HG03565 (cell line): ENCODE results near the gene FSCN2.

Experiments
- ATAC-seq: cut with Tn5 transposase; IDR thresholded peaks from one replicate; pipeline ENCODE4 v1.9.1; 2021; ENCODE audit warnings: mild to moderate bottlenecking, moderate library complexity; ENCODE audit not compliant: unreplicated experiment

The FSCN2 gene

DNA sequence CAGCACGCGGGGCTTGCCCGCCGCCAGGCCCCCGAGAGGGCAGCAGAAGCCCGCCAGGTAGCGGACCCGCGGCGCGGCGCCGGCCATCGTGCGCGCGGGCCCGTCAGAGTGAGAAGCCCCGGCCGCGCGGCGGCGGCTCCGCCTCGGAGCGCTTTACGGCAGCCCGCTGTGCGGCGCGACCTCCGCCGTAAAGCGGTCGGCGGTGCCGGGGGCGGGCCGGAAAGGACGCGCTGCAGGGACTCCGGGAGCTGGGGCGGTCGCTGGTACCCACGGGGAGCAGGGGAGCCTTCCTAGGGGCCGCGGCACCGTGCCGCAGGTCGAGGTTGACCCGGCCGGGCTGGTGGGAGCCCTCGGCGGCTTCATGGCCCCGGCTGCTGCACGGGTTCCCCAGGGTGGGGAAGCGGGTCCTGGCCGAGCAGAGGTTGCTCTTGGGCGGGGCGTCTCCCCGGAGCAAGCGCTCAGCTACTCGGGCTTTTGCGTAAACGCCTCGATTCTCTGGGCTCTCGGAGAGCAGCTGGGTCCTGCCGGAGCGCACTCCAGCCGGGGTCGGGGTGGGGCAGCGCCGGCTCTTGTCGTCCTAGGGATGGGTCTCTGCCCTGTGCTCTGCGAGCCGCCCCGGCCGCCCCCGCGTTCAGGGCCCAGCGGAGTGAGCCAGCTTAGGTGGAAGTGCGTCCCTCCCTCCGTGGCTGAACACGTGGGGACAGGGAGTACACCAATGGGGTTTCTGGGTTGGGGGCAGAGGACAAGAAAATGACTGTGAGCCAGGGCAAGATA is 24.3 kb downstream of the FSCN2 start, which contains the start of gene FAAP100:
FAAP100 (minus strand) TSS at position 110 of the 774 bp plus-strand sequence; CDS start at position 87, 23 bp downstream.
- peak; percentile 38 for ATAC-seq

DNA sequence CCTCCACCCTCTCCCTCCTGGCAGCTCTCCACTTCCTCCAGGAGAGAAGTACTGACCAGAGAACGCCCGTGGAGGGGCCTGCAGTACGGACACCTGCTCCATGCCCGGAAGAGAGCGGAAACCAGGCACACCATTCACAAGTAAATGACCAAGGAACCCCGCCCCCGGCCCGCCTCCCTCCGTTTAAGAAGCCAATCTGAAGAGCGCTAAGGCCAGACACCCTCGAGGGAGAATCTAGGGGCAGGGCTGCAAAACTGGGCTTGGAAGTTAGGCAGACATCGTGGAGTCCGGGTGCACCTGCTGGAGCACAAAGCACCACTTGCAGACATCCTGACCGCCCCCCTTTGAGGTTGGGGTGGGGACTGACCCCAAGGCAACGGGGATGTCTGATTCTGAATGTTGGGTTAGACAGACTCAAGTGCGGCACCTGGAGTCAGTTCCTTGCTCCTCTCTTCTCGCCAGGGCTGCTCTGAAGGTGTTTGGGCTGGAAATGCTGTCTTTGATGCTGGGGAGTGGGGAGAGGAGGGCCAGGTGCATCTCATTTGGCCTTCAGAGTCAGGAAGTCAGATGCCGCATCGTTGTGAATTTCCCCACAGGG is 24.9 kb downstream of the FSCN2 start:
- ATAC-seq: peak; percentile 17

DNA sequence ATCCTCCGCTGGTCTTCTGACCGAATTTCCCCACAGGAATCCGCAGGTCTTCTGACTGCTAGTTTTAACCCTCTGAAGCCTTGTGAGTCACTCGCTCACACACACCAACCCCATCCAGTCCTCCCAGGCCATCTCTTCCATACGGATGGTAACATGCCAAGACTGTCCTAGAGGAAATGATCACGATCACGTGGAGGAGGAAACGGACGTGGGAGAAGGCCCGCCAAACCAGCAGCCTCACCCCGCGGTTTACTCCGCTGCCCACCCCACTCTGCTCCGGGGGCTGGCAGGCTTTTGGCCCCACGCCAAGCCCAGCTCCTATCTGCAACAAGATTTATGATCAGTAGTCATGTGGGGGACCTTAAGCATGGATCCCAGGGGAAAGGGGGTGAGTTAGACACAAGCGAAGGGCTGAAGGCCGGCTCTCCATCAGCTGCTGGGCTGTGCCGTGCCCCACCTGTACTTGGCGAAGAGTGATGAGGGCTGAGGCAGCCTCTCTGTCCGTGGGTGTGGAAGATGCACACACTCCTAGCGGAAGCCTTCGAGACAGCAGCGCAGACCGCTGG is 25.5 kb downstream of the FSCN2 start:
- no peak for ATAC-seq

DNA sequence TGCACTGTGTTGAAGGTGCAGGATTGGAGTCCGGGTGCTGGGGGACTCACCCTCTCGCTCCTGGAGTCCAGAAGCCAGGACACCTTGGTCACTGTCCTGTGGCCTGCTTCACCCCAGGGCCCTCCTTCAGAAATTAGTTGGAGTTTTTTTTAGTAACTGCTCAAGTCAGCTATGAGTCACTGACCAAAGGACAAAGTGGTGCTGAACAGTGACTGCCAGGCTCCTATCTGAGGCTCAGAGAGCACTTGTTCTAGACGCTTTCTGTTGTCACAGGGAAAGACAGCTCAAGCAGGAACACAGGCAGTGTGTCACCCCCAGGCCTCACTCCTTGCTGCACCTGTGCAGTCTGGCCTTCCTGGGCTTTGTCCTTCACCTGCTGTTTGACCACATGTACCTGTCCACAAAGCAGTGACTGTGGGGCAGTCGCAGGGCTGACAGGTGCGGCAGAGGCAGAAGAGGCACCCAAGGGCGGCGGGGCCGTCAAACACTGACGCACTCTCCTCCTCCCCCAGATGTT is 28.1 kb downstream of the FSCN2 start:
- no peak for ATAC-seq

DNA sequence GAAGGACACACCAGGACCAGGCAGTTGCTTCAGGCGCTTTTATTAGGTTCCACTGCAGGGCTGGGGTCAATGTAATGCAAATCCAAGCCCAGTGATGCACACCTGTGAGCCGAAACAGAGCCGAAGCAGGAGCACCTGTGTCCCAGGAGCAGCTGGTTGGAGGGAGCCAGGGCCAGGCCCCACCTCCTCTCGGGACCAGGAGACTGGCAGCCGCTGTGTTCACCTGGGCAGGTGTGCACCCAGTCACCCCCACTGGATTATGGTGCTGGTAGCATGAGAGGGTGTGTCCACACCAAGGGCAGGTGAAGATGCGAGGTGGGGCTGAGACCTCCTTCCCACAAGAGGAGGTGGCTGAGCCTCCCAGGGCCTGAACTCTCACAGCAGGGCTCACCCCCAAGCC is 28.7 kb downstream of the FSCN2 start:
- ATAC-seq: no peak

DNA sequence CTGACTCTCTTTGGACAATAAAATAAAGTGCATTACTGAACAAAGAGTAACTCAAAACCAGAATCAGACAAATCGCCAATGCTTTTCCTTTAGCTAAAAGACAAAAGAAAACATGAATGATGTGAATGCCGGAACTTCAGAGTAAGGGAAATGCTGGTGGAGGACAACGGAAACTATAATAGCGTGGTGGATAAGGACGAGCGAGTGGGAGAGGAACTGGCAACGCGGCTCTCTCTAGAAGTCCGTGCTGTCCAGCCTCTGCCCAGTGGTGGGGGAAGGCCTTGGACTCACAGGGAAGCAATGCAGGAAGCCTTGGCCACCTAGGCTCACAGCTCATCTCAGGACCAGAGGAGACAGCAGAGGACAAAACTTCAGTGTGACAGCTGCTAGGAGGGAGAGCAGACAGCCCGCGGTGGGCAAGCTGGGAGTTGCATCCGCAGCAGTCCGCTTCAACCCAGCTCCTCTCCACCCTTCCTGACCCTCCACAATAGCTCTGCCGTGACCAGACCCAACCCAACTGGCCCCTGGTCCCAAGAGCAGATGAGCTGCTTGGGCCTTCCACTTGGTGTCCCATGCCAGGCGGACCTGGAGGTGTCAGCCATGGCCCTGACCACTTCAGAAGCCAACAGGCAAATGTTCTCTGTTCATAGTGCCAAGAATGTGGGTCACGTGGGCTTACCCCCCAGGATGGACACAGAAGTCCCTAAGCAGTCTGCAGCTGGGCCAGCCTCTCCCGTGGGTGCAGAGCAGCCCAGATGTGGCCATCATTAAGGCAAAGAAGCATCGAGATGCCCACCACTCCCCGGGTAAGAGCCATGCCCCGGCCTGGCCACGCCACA is 29.3 kb downstream of the FSCN2 start:
- no peak for ATAC-seq

DNA sequence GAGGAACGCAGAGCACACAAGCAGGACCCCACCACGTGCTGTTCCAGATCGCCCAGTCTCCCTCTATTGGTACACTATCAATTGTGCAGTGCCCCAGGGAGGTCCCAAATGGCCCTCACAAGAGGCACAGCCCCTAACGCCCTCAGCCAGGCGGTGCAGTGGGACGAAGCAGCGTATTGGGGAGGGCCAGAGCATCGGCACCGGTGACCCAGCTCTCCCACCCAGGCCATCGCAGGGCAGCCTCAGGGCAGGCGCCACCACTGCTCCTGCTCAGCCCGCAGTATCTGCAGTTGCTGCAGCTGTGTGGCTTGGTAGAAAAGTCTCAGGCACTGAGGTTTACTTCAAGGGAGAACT is 29.9 kb downstream of the FSCN2 start:
- ATAC-seq: no peak

DNA sequence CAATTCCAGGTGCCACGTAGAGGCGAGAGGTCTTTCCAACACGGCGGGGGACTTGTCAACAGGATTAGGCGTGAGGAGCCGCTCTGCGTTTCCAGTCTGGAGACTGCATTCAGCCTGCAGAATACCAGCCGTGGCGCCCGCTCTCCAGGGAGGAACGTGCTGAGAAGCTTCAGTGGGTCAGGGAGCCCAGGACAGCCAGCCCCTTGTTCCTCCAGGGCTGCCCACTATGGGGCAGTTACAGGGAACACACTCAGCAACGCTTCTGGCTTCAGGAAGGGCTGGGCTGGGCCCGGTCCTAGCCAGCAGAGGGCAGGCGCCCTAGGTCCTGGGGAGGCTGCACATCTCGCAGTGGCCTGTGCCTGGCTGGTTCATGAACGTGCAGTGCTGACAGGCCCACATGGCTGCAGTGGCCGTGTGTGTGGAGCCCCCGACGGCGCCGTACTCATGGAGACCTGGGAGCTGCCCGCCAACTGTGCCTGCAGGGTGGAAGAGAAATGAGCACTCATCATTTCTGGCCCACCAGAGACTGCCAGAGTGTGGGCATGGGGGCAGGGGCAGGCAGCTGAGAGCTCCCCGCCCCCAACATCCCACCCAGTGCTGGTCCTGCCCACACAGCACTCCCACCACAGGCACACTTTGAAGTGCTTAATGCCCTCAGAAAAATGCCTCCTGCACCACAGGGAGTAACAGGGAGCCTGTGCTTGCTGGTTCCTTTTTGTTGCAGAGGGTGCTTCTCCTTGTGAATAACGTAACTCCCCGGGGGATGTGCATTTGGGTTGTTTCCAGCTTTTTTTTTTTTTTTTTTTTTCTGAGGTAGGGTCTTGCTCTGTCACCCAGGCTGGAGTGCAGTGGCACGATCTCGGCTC is 31.0 kb downstream of the FSCN2 start:
- no peak for ATAC-seq

DNA sequence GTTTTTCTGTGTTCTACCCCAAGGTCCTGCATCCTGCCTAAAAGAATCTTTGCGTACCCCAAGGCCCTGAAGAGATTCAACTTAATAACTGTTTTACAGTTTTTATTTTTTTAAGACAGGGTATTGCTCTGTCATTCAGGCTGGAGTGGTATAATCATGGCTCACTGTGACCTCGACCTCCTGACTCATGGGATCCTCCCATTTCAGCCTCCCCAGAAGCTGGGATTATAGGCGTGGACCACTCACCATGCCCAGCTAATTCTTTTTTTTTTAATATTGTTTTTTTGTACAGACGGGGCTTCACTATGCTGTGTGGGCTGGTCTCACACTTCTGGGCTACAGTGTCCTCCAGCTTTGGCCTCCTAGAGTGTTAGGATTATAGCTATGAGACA is 33.3 kb downstream of the FSCN2 start:
- no peak for ATAC-seq

DNA sequence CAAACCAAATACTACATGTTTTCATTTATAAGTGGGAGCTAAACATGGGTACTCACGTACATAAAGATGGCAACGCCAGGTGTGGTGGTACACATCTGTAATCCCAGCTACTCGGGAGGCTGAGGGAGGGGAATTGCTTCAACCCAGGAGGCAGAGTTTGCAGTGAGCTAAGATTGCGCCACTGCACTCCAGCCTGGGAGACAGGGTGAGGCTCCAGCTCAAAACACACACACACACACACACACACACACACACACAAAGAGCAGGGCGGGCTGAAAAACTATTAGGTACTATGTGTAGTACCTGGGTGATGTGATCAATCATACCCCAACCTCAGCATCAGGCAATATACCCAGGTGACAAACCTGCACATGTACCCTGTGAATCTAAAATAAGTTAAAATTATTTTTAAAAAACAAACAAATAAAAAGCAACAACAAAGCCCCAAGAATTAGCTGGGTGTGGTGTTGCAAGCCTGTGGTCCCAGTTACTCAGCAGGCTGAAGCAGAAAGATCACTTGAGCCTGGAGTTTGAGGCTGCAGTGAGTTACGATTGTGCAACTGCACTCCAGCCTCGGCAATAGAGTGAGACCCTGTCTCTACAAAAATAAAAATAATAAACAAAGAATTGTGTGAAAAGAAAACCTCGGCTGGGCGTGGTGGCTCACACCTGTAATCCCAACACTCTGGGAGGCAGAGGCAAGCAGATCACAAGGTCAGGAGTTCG is 35.8 kb downstream of the FSCN2 start:
- ATAC-seq: no peak

DNA sequence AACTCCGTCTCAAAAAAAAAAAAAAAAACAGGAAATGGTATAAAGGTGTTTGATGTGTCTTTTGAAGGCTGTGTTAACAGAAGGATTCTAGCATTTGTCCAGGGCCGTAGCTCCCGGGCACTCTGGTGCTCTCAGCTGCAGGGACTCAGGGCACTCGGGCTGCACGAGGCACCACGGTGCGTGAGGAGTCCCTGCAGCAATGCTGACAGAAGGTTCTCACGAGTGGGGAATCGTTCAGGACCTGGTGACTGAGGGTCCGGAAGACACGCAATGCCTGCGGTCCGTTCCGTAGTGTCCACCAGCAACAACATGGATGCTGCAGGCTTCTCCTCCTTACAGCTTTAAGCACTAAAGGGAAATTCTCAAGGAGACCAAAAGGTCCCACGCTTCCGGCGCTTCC is 36.6 kb downstream of the FSCN2 start:
- ATAC-seq: no peak

DNA sequence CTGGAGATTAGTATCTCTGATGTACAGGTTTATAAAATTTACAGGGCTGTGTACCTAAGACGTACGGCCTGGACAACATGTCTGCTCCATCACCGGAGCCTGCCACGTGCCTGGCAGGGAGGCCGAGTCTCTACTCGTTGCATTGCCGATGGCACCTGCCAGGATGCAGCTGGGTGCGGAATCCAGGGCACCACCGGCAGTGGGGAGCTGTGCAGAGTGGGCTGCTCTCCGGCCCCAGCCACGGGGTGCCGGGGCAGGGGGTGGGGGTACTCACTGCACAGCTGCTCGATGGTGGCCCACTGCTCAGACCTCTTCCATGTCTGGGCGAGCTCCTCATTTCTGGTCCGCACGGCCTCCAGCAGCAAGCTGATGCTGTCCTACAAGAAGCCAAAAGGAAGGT is 37.1 kb downstream of the FSCN2 start:
- no peak for ATAC-seq

DNA sequence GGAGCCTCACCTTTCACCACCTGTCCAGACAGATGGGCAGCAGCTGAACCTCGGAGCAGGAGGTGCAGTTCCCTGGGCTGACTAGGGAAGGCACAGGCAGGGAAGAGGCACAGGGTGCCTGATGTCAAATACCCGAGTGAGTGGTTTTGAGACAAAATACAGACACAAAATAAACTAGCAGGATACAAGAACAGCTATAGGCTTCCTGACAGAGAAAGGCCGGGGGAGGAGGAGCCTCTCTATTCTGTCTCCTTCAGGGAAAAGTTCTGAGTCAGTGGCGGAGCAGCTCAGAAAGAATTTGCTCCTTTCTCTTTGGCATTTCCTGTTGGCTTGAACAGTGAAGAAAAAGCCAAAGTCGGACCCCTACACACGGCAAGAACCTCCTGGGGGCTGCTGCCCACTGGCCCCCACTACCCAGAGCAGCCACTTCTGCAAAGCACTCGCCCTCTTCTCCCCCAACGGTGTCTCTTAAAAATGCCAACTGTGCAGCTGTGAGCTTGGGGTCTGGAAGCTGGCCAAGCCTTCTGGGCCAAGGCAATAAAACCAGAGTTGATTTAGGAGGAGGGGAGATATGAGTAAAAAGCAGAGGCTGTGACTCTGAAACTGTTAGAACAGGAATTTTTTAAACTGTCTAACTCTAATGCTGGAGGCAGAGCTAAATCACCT is 38.4 kb downstream of the FSCN2 start:
- ATAC-seq: no peak

DNA sequence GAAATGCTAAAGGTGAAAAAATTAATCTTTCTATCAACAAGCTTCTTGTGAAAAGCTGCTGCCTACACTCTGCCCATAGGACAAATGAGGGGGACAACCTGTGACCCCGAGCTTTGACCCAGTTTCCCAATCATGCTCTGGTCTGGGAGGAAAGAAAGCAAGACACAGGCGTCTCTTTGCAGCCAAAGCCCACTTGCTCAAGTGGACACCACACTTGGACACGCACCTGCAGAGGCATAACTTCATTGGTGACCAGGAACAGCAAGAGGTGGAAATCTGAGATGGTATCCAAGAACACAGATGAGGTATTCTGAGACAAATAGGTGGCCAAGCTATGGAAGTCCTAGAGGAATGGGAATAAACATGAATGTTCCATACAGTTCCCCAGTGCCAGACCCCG is 39.0 kb downstream of the FSCN2 start:
- ATAC-seq: no peak

DNA sequence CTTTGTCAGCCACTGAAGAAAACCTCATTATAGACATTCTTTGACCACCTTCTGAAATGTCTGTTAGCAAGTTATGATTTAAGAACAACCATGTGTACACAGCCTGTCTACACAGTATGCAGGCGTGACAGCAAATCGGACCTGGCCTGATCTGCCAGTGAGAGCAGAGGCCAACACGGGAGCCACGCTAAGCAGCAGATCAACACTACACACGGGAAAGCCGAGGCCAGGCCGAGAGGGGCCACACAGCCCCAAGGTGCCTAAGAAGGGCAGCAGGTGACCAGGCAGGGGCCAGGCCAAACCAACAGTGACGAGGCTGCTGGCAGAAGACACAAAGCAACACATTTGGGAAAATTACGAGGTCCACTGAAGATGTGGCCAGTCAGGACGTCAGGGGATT is 40.2 kb downstream of the FSCN2 start:
- ATAC-seq: no peak

DNA sequence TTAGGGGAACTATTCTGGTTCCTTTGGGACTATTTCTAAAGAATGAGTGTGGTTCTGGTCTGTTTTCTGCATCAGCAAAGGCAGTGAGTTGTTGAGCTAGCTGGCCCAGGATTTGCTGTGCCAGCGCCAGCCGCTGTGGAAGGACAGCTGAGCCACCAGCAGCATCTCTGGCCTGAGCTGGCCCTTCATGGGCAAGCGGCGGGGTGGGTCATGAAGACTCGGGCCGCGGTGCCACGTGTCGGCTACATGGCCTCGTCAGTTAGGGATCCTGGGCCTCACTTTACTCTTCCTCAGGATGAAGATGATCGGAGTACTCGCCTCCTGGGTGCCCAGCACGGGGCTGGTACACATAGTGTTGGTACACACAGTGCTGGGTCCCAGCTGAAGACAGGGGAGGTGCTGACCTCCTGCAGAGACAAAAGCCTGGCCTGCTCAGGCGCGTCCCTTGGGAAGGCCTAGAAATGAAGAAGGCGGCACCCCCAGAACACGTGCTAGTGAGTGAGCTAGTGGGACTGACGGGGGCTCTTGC is 41.9 kb downstream of the FSCN2 start:
- no peak for ATAC-seq

DNA sequence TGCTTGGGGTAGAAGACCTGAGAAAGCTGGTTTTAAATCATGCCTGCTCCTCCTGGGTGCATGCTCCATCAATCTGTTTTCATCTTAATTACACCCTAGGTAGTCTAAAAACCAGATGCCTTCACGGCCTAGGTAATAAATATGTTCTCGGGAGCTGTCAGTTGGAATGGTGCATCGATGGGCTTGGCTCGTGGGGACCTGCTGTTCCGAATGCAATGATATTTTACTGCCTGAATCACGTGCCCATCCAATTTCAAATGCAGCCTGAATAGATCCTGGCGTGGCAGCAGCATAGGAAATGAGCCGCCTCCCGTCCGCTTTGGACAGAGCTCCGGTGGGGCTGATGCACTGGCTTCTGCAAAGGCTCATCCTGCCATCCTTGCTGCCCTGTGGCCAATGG is 42.8 kb downstream of the FSCN2 start:
- ATAC-seq: no peak

DNA sequence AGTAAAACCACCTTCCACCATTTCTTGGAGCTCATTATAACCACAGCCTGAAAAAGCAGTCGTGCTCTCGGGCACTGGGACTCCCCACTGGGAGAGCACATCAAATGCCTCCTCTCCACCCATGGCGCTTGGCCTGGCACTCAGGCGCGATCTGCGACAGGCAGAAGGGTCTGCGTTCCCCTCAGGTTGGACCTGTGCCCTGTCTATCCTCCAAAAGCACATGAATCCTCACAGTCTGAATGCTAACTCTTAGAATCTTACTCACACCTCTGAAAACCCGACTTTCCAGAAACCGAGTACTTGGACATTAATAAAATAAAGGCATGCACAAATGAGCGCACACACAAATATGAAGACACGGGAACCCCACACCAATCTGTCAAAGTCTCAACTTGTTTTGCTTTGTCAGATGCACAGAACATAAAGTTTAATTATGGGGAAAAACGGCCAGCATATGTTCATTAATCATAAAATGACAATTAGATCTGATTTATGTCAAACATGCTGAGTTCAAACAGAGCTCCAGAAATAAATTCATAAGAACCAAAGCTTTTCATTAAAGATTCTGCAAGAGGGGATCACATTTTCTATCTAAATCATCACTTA is 44.5 kb downstream of the FSCN2 start:
- ATAC-seq: no peak
